Epithelial cell of esophagus (primary cell): ENCODE results near the gene C1orf146.
A peak's percentile ranks its signal among the peaks of the same experiment; 100 is the strongest.

ENCODE experiments used
- DNase-seq: peaks from one replicate; pipeline ENCODE4 v3.0.0; 2010; ENCODE audit warnings: low read depth
- H3K4me3 ChIP-seq: 2 replicates; pipeline ENCODE4 v1.5.1; 2011; ENCODE audit warnings: mild to moderate bottlenecking, low read length, control low read depth
- CTCF ChIP-seq: IDR thresholded peaks from 2 replicates; pipeline ENCODE4 v1.5.1; 2011; ENCODE audit warnings: low read depth, mild to moderate bottlenecking, low read length, control low read depth, inconsistent platforms; ENCODE audit not compliant: insufficient read depth; ENCODE audit errors: missing control alignments

The C1orf146 gene

GRCh38 chr1:92192246-92192645, 25.5 kb upstream of the C1orf146 start:
- TF ChIP-seq CTCF = no peak
- no peak for DNase-seq
- no peak overlapping the region for H3K4me3 ChIP-seq

- no peak overlapping the region for H3K4me3 ChIP-seq
- DNase-seq = no peak
- TF ChIP-seq CTCF = no peak
These were observed 23.2 kb upstream of the C1orf146 start for GRCh38 chr1:92194511-92194910.

GRCh38 chr1:92201973-92202372, 15.7 kb upstream of the C1orf146 start:
- no peak for TF ChIP-seq CTCF
- H3K4me3 ChIP-seq = no peak overlapping the region

GRCh38 chr1:92203105-92203504, 14.6 kb upstream of the C1orf146 start:
- no peak for DNase-seq
- TF ChIP-seq CTCF = no peak
- H3K4me3 ChIP-seq = no peak overlapping the region

More at GRCh38 chr1:92201973-92202372, 15.7 kb upstream of the C1orf146 start:
- DNase-seq = no peak

GRCh38 chr1:92210701-92211100, 7.0 kb upstream of the C1orf146 start:
- H3K4me3 ChIP-seq = no peak overlapping the region
- DNase-seq = peak; percentile 28
- no peak for TF ChIP-seq CTCF

- DNase-seq = peak; percentile 35
- TF ChIP-seq CTCF = no peak
- no peak overlapping the region for H3K4me3 ChIP-seq
These were observed 6.5 kb upstream of the C1orf146 start for GRCh38 chr1:92211166-92211565.

GRCh38 chr1:92218559-92218958, 844 bp downstream of the C1orf146 start:
- no peak for TF ChIP-seq CTCF
- no peak for DNase-seq
- no peak overlapping the region for H3K4me3 ChIP-seq
